ENCODE measurements around the gene LIN7C. TPM values are rescaled to one million over a fixed set of nuclear protein-coding genes. Genes with fewer than 3 reads are reported as not detected.

Gene LIN7C, protein sequence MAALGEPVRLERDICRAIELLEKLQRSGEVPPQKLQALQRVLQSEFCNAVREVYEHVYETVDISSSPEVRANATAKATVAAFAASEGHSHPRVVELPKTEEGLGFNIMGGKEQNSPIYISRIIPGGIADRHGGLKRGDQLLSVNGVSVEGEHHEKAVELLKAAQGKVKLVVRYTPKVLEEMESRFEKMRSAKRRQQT
- 10 to 100 TPM; 13.0 to 52.9 (median 26.2) TPM for total RNA-seq

DNA sequence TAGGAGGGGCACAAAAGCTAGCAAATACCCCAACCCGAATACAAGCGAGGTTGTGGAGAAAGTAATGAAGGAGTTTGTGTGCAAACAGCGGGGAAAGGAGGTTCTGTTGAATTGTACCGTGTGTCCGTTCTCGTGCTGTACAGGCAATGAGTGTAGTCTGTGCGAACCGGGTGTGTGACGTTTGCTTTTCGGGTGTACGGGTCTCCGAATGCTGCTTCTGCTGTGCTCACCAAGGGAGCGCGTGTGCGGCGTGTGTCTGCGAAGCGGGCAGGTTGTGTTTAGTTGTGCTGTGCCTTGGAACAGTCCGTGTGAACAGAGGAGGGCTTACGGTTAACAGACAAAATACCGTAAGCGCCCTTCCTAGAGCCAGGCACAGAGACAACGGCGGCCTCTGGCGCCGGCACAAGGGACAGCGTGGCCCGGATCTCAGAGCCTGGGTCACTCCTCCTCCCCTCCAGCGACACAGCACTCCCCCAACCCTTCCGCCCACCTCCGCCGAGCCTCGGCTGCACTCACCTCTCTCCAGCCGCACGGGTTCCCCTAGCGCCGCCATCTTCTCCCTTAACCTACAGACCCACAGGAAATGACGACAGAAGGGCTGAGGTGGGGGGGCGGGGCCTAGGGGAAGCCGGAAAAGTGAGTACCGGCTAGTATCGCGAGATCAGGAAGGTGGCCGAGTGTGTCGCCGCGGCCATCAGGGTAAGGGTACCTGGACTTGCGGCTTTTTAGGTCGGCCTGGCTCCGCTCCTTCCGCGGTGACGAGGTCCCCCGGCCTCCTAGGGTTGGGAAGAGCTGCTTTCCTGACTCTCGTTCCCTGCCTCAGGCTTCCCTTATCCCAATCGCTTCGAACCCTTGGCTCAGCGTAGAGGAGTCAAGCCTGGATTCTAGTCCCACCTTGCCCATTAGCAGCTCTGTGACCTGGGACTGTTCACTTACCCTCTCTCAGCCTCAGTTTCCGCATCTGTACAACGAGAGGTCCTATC is at the start of gene LIN7C:
TSS of gene LIN7C (minus strand) at position 570 of the 983 bp plus-strand sequence. CDS start at position 553, 17 bp downstream.
- 0 to 1% methylated on average over 39 to 60 of the region's 60 CpGs for WGBS, 2 donors

DNA sequence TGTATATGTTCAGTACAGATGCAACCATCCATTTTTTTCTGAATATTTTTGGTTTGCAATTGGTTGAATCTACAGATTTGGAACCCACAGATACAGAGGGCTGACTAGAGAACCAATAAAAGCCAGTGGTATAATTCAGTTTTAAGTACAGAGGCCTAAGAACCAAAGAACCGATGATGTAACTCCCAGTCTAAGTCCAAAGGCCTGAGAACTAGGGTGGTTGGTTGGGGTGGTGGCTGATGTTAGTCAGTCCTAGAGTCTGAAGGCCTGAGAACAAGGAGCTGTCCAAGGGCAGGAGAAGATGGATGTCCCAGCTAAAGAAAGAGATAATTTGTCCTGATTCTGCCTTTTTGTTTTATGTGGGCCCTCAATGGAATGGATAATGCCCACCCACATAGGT is 48.7 kb upstream of the LIN7C start:
- TF ChIP-seq POLR2A (IDR thresholded peaks at IDR 0.05) (no peak), EP300 (IDR thresholded peaks at IDR 0.05) (no peak), POLR2AphosphoS5 (IDR thresholded peaks at IDR 0.05) (no peak)
- TF ChIP-seq, protein P1, sequence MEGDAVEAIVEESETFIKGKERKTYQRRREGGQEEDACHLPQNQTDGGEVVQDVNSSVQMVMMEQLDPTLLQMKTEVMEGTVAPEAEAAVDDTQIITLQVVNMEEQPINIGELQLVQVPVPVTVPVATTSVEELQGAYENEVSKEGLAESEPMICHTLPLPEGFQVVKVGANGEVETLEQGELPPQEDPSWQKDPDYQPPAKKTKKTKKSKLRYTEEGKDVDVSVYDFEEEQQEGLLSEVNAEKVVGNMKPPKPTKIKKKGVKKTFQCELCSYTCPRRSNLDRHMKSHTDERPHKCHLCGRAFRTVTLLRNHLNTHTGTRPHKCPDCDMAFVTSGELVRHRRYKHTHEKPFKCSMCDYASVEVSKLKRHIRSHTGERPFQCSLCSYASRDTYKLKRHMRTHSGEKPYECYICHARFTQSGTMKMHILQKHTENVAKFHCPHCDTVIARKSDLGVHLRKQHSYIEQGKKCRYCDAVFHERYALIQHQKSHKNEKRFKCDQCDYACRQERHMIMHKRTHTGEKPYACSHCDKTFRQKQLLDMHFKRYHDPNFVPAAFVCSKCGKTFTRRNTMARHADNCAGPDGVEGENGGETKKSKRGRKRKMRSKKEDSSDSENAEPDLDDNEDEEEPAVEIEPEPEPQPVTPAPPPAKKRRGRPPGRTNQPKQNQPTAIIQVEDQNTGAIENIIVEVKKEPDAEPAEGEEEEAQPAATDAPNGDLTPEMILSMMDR (IDR thresholded peaks at IDR 0.05) = no peak
- DNase-seq = no peak
- Histone ChIP-seq H3K36me3 (no peaks in the 10 kb centered on the region), H3K27ac (no peak overlapping the region), H3K4me1 (no peaks in the 10 kb centered on the region), H3K9me3 (no peaks in the 10 kb centered on the region), H3K27me3 (no peaks in the 10 kb centered on the region), H3K4me3 (no peak overlapping the region)
- 83 to 100% methylated on average over 1 of the region's 1 CpG for WGBS, 2 donors
- ATAC-seq (ENCODE audit: low FRiP score in 2 of 2) = no peak

More for the DNA sequence above, at the start of gene LIN7C:
- peak; percentile 98 to 99 for ATAC-seq (ENCODE audit: low FRiP score in 2 of 2)
- H3K36me3 ChIP-seq = peaks cover 0 to under 1% (median 0%) of the 10 kb centered on the region in 4 donors
- H3K27ac ChIP-seq = peak within 1 kb of the TSS; percentile 89 to 93 (median 89)
- DNase-seq = peak; percentile 90 to 95
- no peaks in the 10 kb centered on the region for H3K27me3 ChIP-seq
- no peaks in the 10 kb centered on the region for H3K9me3 ChIP-seq
- H3K4me1 ChIP-seq = peaks cover 25 to 40% (median 33%) of the 10 kb centered on the region in 4 donors
- peak within 1 kb of the TSS; percentile 57 to 90 (median 73) for H3K4me3 ChIP-seq
- TF ChIP-seq EP300 (IDR thresholded peaks at IDR 0.05) (no peak), POLR2A (IDR thresholded peaks at IDR 0.05) (peak in 3 of 4 donors; percentile 77 to 93 (median 84)), POLR2AphosphoS5 (IDR thresholded peaks at IDR 0.05) (peak; percentile 81 to 89)
- TF ChIP-seq, protein P1 (IDR thresholded peaks at IDR 0.05) = peak in 3 of 6 experiments; percentile 6 to 27 (median 8)

- no peak for TF ChIP-seq POLR2A (IDR thresholded peaks at IDR 0.05)
- TF ChIP-seq POLR2AphosphoS5 (IDR thresholded peaks at IDR 0.05) = no peak
- no peak for TF ChIP-seq EP300 (IDR thresholded peaks at IDR 0.05)
- WGBS, 2 donors = 90 to 98% methylated on average over 3 of the region's 3 CpGs
- no peak overlapping the region for H3K27ac ChIP-seq
- H3K36me3 ChIP-seq = no peaks in the 10 kb centered on the region
- DNase-seq = no peak
- no peaks in the 10 kb centered on the region for H3K9me3 ChIP-seq
- H3K27me3 ChIP-seq = no peaks in the 10 kb centered on the region
- no peak overlapping the region for H3K4me3 ChIP-seq
- no peak for ATAC-seq (ENCODE audit: low FRiP score in 2 of 2)
- H3K4me1 ChIP-seq = no peaks in the 10 kb centered on the region
Measured at GRCh38 chr11:27553186-27553585, 46.6 kb upstream of the LIN7C start.

- WGBS, 2 donors = 93 to 95% methylated on average over 2 of the region's 2 CpGs
- no peaks in the 10 kb centered on the region for H3K36me3 ChIP-seq
- no peaks in the 10 kb centered on the region for H3K4me1 ChIP-seq
- TF ChIP-seq EP300 (IDR thresholded peaks at IDR 0.05) (no peak), POLR2A (IDR thresholded peaks at IDR 0.05) (no peak), POLR2AphosphoS5 (IDR thresholded peaks at IDR 0.05) (no peak)
- TF ChIP-seq, protein P1 (IDR thresholded peaks at IDR 0.05) = no peak
- no peaks in the 10 kb centered on the region for H3K27me3 ChIP-seq
- no peaks in the 10 kb centered on the region for H3K9me3 ChIP-seq
- DNase-seq (no peak), ATAC-seq (ENCODE audit: low FRiP score in 2 of 2) (no peak)
- H3K27ac ChIP-seq = no peak overlapping the region
- no peak overlapping the region for H3K4me3 ChIP-seq
Measured at GRCh38 chr11:27552341-27552740, 45.8 kb upstream of the LIN7C start.

GRCh38 chr11:27551127-27551526 is 44.6 kb upstream of the LIN7C start:
- H3K27ac ChIP-seq = no peak overlapping the region
- H3K4me1 ChIP-seq = no peaks in the 10 kb centered on the region
- DNase-seq (no peak), ATAC-seq (ENCODE audit: low FRiP score in 2 of 2) (no peak)
- H3K4me3 ChIP-seq = no peak overlapping the region
- no peaks in the 10 kb centered on the region for H3K9me3 ChIP-seq
- H3K27me3 ChIP-seq = no peaks in the 10 kb centered on the region
- TF ChIP-seq EP300 (IDR thresholded peaks at IDR 0.05) (no peak), POLR2AphosphoS5 (IDR thresholded peaks at IDR 0.05) (no peak), POLR2A (IDR thresholded peaks at IDR 0.05) (no peak)
- TF ChIP-seq, protein P1 (IDR thresholded peaks at IDR 0.05) = no peak
- no peaks in the 10 kb centered on the region for H3K36me3 ChIP-seq
